Measurements from ENCODE around the gene FCRL1.

Gene FCRL1

GRCh38 chr1:157819896-157820295 is at the start of gene FCRL1:
TSS of gene FCRL1 (minus strand) at chr1:157820120. CDS start at chr1:157820037, 83 bp downstream.
- peak; percentile 66 for DNase-seq (ENCODE audit: low spot score)

- no peak for DNase-seq (ENCODE audit: low spot score)
Observed at GRCh38 chr1:157868654-157869053, 48.7 kb upstream of the FCRL1 start.

- DNase-seq (ENCODE audit: low spot score) = no peak
Observed at GRCh38 chr1:157862114-157863070, 42.5 kb upstream of the FCRL1 start.

- no peak for DNase-seq (ENCODE audit: low spot score)
Observed at GRCh38 chr1:157856538-157856937, 36.6 kb upstream of the FCRL1 start.

- no peak for DNase-seq (ENCODE audit: low spot score)
Observed at GRCh38 chr1:157852476-157852875, 32.6 kb upstream of the FCRL1 start.

GRCh38 chr1:157849229-157849875 is 29.4 kb upstream of the FCRL1 start:
- peak; percentile 65 for DNase-seq (ENCODE audit: low spot score)

- no peak for DNase-seq (ENCODE audit: low spot score)
Observed at GRCh38 chr1:157844089-157844830, 24.3 kb upstream of the FCRL1 start.

GRCh38 chr1:157842939-157843338 is 23.0 kb upstream of the FCRL1 start:
- DNase-seq (ENCODE audit: low spot score) = no peak

GRCh38 chr1:157841708-157842107 is 21.8 kb upstream of the FCRL1 start, which contains the start of gene CD5L:
TSS of gene CD5L (minus strand) at chr1:157841808. CDS start at chr1:157841701, 107 bp downstream.
- no peak for DNase-seq (ENCODE audit: low spot score)

GRCh38 chr1:157838966-157839365 is 19.0 kb upstream of the FCRL1 start:
- DNase-seq (ENCODE audit: low spot score) = no peak

GRCh38 chr1:157834430-157834829 is 14.5 kb upstream of the FCRL1 start:
- no peak for DNase-seq (ENCODE audit: low spot score)

- peak; percentile 38 for DNase-seq (ENCODE audit: low spot score)
Observed at GRCh38 chr1:157833145-157833544, 13.2 kb upstream of the FCRL1 start.

- DNase-seq (ENCODE audit: low spot score) = no peak
Observed at GRCh38 chr1:157831968-157832626, 12.2 kb upstream of the FCRL1 start.

- DNase-seq (ENCODE audit: low spot score) = no peak
Observed at GRCh38 chr1:157830887-157831286, 11.0 kb upstream of the FCRL1 start.

- DNase-seq (ENCODE audit: low spot score) = no peak
Observed at GRCh38 chr1:157829711-157830110, 9.8 kb upstream of the FCRL1 start.

- peak; percentile 29 for DNase-seq (ENCODE audit: low spot score)
Observed at GRCh38 chr1:157829210-157829609, 9.3 kb upstream of the FCRL1 start.

- DNase-seq (ENCODE audit: low spot score) = no peak
Observed at GRCh38 chr1:157820299-157820698, 379 bp upstream of the FCRL1 start.

- DNase-seq (ENCODE audit: low spot score) = no peak
Observed at GRCh38 chr1:157819215-157819614, 705 bp downstream of the FCRL1 start.

- no peak for DNase-seq (ENCODE audit: low spot score)
Observed at GRCh38 chr1:157813269-157813668, 6.7 kb downstream of the FCRL1 start.

GRCh38 chr1:157806431-157807149 is 13.3 kb downstream of the FCRL1 start:
- DNase-seq (ENCODE audit: low spot score) = peak; percentile 82

- DNase-seq (ENCODE audit: low spot score) = no peak
Observed at GRCh38 chr1:157803851-157804250, 16.1 kb downstream of the FCRL1 start.

Data from germinal center (tissue), 1 donor.